GM23338 (cell line): ENCODE measurements around the gene SND1. TPM values are rescaled to one million over a fixed set of nuclear protein-coding genes. Genes with fewer than 3 reads are reported as not detected.
"Not testable (repeated sequence)": the region's sequence is repeated elsewhere in the genome, so short reads cannot be mapped to it uniquely, and the experiment has no call there.

ENCODE experiments used
- ATAC-seq: fragments of 200-7000 bp; cut with Tn5 transposase; 3 replicates; pipeline ENCODE4 v1.9.1; 2020
- DNase-seq: peaks from one replicate; pipeline ENCODE4 v3.0.0-alpha.2; 2015; ENCODE audit warnings: low spot score
- H2AFZ ChIP-seq: fragments of 200-600 bp; sonication (generic); 2 replicates; pipeline ENCODE4 v1.8.0; 2016; ENCODE audit warnings: antibody characterized with exemption, mild to moderate bottlenecking, moderate library complexity
- H3F3A ChIP-seq: fragments of 200-600 bp; sonication (generic); replicated peaks from 2 replicates; pipeline ENCODE4 v1.8.0; 2017; ENCODE audit warnings: antibody characterized with exemption, mixed run types, low read depth
- H3K27ac ChIP-seq: fragments of 200-600 bp; sonication (generic); 2 replicates; pipeline ENCODE4 v1.6.1; 2016; ENCODE audit warnings: low read depth
- H3K27me3 ChIP-seq: fragments of 200-600 bp; sonication (generic); 2 replicates; pipeline ENCODE4 v1.8.0; 2016; ENCODE audit warnings: mild to moderate bottlenecking, mixed run types, moderate library complexity; ENCODE audit not compliant: insufficient read depth
- H3K36me3 ChIP-seq: fragments of 200-600 bp; sonication (generic); 2 replicates; pipeline ENCODE4 v1.8.0; 2016; ENCODE audit warnings: mild to moderate bottlenecking; ENCODE audit not compliant: insufficient read depth
- H3K4me1 ChIP-seq: fragments of 200-600 bp; sonication (generic); 2 replicates; pipeline ENCODE4 v1.8.0; 2016; ENCODE audit warnings: mild to moderate bottlenecking, moderate library complexity; ENCODE audit not compliant: insufficient read depth
- H3K4me2 ChIP-seq: fragments of 200-600 bp; sonication (generic); 2 replicates; pipeline ENCODE4 v1.7.1; 2017; ENCODE audit warnings: mixed run types
- H3K4me3 ChIP-seq: fragments of 200-600 bp; sonication (generic); 2 replicates; pipeline ENCODE4 v1.6.1; 2016; ENCODE audit warnings: mixed run types
- H3K79me2 ChIP-seq: fragments of 200-600 bp; sonication (generic); replicated peaks from 2 replicates; pipeline ENCODE4 v1.8.0; 2017; ENCODE audit warnings: mild to moderate bottlenecking; ENCODE audit not compliant: insufficient read depth
- H3K9me2 ChIP-seq: fragments of 200-600 bp; sonication (generic); 2 replicates; pipeline ENCODE4 v1.8.0; 2017; ENCODE audit not compliant: insufficient read depth
- H4K20me1 ChIP-seq: fragments of 200-600 bp; sonication (generic); replicated peaks from 2 replicates; pipeline ENCODE4 v1.8.0; 2017; ENCODE audit warnings: mild to moderate bottlenecking; ENCODE audit not compliant: insufficient read depth
- H3K27ac Mint-ChIP-seq: 2 replicates; pipeline ENCODE4 v1.8.0; 2020; ENCODE audit warnings: inconsistent platforms, mild to moderate bottlenecking, moderate library complexity, mixed read lengths
- H3K27me3 Mint-ChIP-seq: 3 replicates; pipeline ENCODE4 v1.8.0; 2022; ENCODE audit warnings: low read depth, mild to moderate bottlenecking, moderate library complexity, mixed read lengths, inconsistent platforms; ENCODE audit not compliant: insufficient read depth, poor library complexity
- H3K36me3 Mint-ChIP-seq: 3 replicates; pipeline ENCODE4 v1.8.0; 2021; ENCODE audit warnings: low read depth, mild to moderate bottlenecking, inconsistent platforms, moderate library complexity, mixed read lengths
- H3K4me1 Mint-ChIP-seq: 3 replicates; pipeline ENCODE4 v1.8.0; 2020; ENCODE audit warnings: mild to moderate bottlenecking, inconsistent platforms, mixed read lengths
- H3K4me3 Mint-ChIP-seq: 3 replicates; pipeline ENCODE4 v1.8.0; 2021; ENCODE audit warnings: moderate library complexity, mild to moderate bottlenecking, inconsistent platforms, mixed read lengths
- H3K9me3 Mint-ChIP-seq: 3 replicates; pipeline ENCODE4 v1.8.0; 2020; ENCODE audit warnings: moderate library complexity, mild to moderate bottlenecking, inconsistent platforms, mixed read lengths
- EZH2phosphoT487 ChIP-seq: fragments of 200-600 bp; sonication (generic); IDR thresholded peaks from one replicate; pipeline ENCODE4 v1.8.1; 2018; ENCODE audit warnings: antibody characterized with exemption; ENCODE audit not compliant: unreplicated experiment
- NANOG ChIP-seq: IDR thresholded peaks from 2 replicates; pipeline ENCODE4 v1.6.1; 2016; ENCODE audit warnings: antibody characterized with exemption, borderline replicate concordance
- REST ChIP-seq: IDR thresholded peaks from one replicate; pipeline ENCODE4 v1.6.1; 2018; ENCODE audit warnings: antibody characterized with exemption; ENCODE audit not compliant: unreplicated experiment
- STAT1 ChIP-seq: IDR thresholded peaks from one replicate; pipeline ENCODE4 v1.6.1; 2016; ENCODE audit warnings: antibody characterized with exemption; ENCODE audit not compliant: unreplicated experiment
- ZNF331 ChIP-seq: fragments of 250-450 bp; sonication (Bioruptor Pico); IDR thresholded peaks from 2 replicates; pipeline ENCODE4 v1.5.0; 2020; ENCODE audit warnings: low read depth, mild to moderate bottlenecking, moderate library complexity
- polyA plus RNA-seq: library from polyadenylated mRNA; unstranded; fragments of >200 nt; fragmentation: Nextera tagmentation; extraction: Ambion mirVana; gene quantifications from 2 replicates; pipeline ENCODE4 v1.2.1, GENCODE V29; 2016
- total RNA-seq: library from RNA; depleted of rRNA; stranded (reverse); fragments of >200 nt; shearing (Covaris generic); gene quantifications from 2 replicates; pipeline ENCODE4 v1.2.3, GENCODE V29; 2014
- TF ChIP-seq, protein P1 (sequence below): IDR thresholded peaks from 2 replicates; pipeline ENCODE4 v1.6.1; 2016; ENCODE audit warnings: antibody characterized with exemption

Gene SND1
- total and polyA plus RNA-seq, 2 experiments from 2014 or later: 107 to 254 TPM

DNA sequence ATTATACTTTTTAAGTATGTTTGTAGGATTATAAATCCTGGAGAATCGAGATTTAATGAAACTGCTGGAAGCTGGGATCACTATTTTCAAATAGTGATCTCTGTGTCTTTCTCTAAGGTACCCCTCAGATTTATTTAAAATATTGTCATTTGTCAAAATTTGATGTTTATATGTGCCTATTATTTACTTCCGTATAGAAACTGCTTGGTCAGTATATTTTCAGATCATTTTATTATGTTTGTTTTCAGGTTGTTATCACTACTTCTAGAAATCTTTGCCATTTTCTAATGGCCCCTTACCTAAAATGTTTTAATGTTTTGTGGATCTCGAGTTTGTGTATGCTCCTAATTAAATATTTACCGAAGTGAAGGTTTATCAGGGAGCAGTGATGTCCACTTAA is 183.7 kb downstream of the SND1 start:
- Mint-ChIP-seq H3K27me3 (no peaks in the 10 kb centered on the region), H3K27ac (no peak overlapping the region), H3K9me3 (peaks cover 21% of the 10 kb centered on the region), H3K36me3 (peaks cover 38% of the 10 kb centered on the region), H3K4me3 (no peak overlapping the region), H3K4me1 (peaks cover 15% of the 10 kb centered on the region)
- Histone ChIP-seq H3F3A (no peaks in the 10 kb centered on the region), H4K20me1 (peaks cover 26% of the 10 kb centered on the region), H2AFZ (no peak overlapping the region), H3K4me2 (no peak overlapping the region), H3K4me3 (no peak overlapping the region), H3K27me3 (no peaks in the 10 kb centered on the region), H3K27ac (no peak overlapping the region), H3K79me2 (peaks cover 76% of the 10 kb centered on the region), H3K9me2 (no peaks in the 10 kb centered on the region), H3K36me3 (peaks cover 22% of the 10 kb centered on the region), H3K4me1 (peaks cover 13% of the 10 kb centered on the region)
- DNase-seq (no peak), ATAC-seq (no peak)
- TF ChIP-seq STAT1: no peak
- TF ChIP-seq NANOG: no peak
- TF ChIP-seq ZNF331: no peak
- TF ChIP-seq, protein P1, sequence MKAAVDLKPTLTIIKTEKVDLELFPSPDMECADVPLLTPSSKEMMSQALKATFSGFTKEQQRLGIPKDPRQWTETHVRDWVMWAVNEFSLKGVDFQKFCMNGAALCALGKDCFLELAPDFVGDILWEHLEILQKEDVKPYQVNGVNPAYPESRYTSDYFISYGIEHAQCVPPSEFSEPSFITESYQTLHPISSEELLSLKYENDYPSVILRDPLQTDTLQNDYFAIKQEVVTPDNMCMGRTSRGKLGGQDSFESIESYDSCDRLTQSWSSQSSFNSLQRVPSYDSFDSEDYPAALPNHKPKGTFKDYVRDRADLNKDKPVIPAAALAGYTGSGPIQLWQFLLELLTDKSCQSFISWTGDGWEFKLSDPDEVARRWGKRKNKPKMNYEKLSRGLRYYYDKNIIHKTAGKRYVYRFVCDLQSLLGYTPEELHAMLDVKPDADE: no peak

- peaks cover 38% of the 10 kb centered on the region for H3K36me3 Mint-ChIP-seq
Observed at GRCh38 chr7:127837816-127838410, 185.9 kb downstream of the SND1 start.

GRCh38 chr7:127838816-127839415 is 186.9 kb downstream of the SND1 start:
- Mint-ChIP-seq H3K27me3 (no peaks in the 10 kb centered on the region), H3K27ac (no peak overlapping the region), H3K36me3 (peaks cover 35% of the 10 kb centered on the region), H3K9me3 (peaks cover 21% of the 10 kb centered on the region), H3K4me1 (peaks cover 25% of the 10 kb centered on the region), H3K4me3 (no peak overlapping the region)
- DNase-seq (no peak), ATAC-seq (no peak)
- H3K79me2 ChIP-seq: peaks cover 54% of the 10 kb centered on the region
- H3K36me3 ChIP-seq: peaks cover 22% of the 10 kb centered on the region
- H3K9me2 ChIP-seq: no peaks in the 10 kb centered on the region
- no peak overlapping the region for H3K4me3 ChIP-seq
- no peak overlapping the region for H2AFZ ChIP-seq
- no peak overlapping the region for H3K4me2 ChIP-seq
- H4K20me1 ChIP-seq: peaks cover 16% of the 10 kb centered on the region
- no peak overlapping the region for H3K27ac ChIP-seq
- H3F3A ChIP-seq: no peaks in the 10 kb centered on the region
- H3K27me3 ChIP-seq: no peaks in the 10 kb centered on the region
- TF ChIP-seq ZNF331 (no peak), EZH2phosphoT487 (no peak), REST (no peak)
- TF ChIP-seq, protein P1: no peak
- H3K4me1 ChIP-seq: peaks cover 13% of the 10 kb centered on the region

More at GRCh38 chr7:127837816-127838410, 185.9 kb downstream of the SND1 start:
- H2AFZ ChIP-seq, H3K27me3 Mint-ChIP-seq, DNase-seq, H3K27ac Mint-ChIP-seq, H3K27me3 ChIP-seq, H3F3A ChIP-seq, ATAC-seq, H3K4me2 ChIP-seq, H3K9me2 ChIP-seq, H3K27ac ChIP-seq, H3K4me3 Mint-ChIP-seq, H3K4me3 ChIP-seq: not testable (repeated sequence)
- peaks cover 13% of the 10 kb centered on the region for H3K4me1 ChIP-seq
- peaks cover 22% of the 10 kb centered on the region for H3K36me3 ChIP-seq
- peaks cover 64% of the 10 kb centered on the region for H3K79me2 ChIP-seq
- peaks cover 25% of the 10 kb centered on the region for H3K4me1 Mint-ChIP-seq
- H3K9me3 Mint-ChIP-seq: peaks cover 21% of the 10 kb centered on the region
- H4K20me1 ChIP-seq: peaks cover 16% of the 10 kb centered on the region
